Erythroblast (primary cell): Measurements from ENCODE around the gene DNAH17.

ENCODE experiments used
- GATA1 ChIP-seq: IDR thresholded peaks from 2 replicates; pipeline ENCODE4 v1.6.1; 2011; ENCODE audit warnings: low read depth, mild to moderate bottlenecking, control low read depth, low read length, moderate library complexity
- POLR2A ChIP-seq: IDR thresholded peaks from 2 replicates; pipeline ENCODE4 v1.6.1; 2011; ENCODE audit warnings: mild to moderate bottlenecking, low read length

DNA sequence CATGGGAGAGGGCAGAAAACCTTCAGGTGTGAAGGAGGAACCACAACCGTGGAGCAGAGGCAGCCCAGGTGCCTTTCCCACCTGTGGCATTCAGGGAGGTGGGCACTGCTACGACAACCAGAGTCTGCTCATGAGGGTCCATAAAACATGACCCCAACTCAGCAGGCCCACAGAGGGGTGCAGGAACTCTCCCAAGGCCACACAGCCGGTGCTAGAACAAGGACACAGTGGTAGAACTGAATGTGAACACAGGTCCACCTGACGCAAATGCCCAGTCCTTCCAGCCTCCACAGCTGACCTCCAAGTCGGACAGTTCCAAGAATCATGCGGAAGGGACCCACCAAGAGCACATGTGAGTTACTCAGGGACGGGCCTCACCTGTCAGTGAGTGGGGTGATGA lies 76.4 kb downstream of the DNAH17 start:
- TF ChIP-seq POLR2A: no peak
- no peak for TF ChIP-seq GATA1
